HepG2 (cell line): Measurements from ENCODE around the gene LYRM7. TPM values are rescaled to one million over a fixed set of nuclear protein-coding genes. Genes with fewer than 3 reads are reported as not detected.

Source experiments
- MIER2 ChIP-seq: IDR thresholded peaks from 2 replicates; pipeline ENCODE4 v1.6.1; 2016; ENCODE audit warnings: missing biosample characterization, missing genetic modification reagents
- MLLT10 ChIP-seq: sonication (generic); formaldehyde crosslinking; IDR thresholded peaks from 2 replicates; pipeline ENCODE4 v1.4.0; 2020; ENCODE audit warnings: missing genetic modification reagents
- NFE2L1 ChIP-seq: sonication (generic); formaldehyde crosslinking; IDR thresholded peaks from 2 replicates; pipeline ENCODE4 v1.4.0; 2020; ENCODE audit warnings: missing genetic modification reagents, mild to moderate bottlenecking, borderline replicate concordance
- PHF5A ChIP-seq: IDR thresholded peaks from one replicate; pipeline ENCODE4 v1.6.1; 2018; ENCODE audit warnings: low read depth, missing genetic modification reagents; ENCODE audit not compliant: unreplicated experiment
- RARG ChIP-seq: sonication (generic); formaldehyde crosslinking; IDR thresholded peaks from 2 replicates; pipeline ENCODE4 v1.4.0; 2020; ENCODE audit warnings: low read depth, mild to moderate bottlenecking, missing genetic modification reagents
- REL ChIP-seq: sonication (generic); formaldehyde crosslinking; conservative IDR thresholded peaks from 2 replicates; pipeline ENCODE4 v1.8.0; 2022; ENCODE audit warnings: mild to moderate bottlenecking, missing genetic modification reagents, moderate library complexity
- TBX2 ChIP-seq: sonication (generic); formaldehyde crosslinking; IDR thresholded peaks from 2 replicates; pipeline ENCODE4 v1.5.0; 2020; ENCODE audit warnings: missing genetic modification reagents, mild to moderate bottlenecking, borderline replicate concordance
- ZNF260 ChIP-seq: sonication (generic); formaldehyde crosslinking; IDR thresholded peaks from 2 replicates; pipeline ENCODE4 v1.4.0; 2020; ENCODE audit warnings: missing genetic modification reagents, low read depth, mild to moderate bottlenecking, borderline replicate concordance
- ZNF274 ChIP-seq: sonication (generic); formaldehyde crosslinking; IDR thresholded peaks from 2 replicates; pipeline ENCODE4 v1.5.1; 2020; ENCODE audit warnings: mild to moderate bottlenecking, missing genetic modification reagents
- ZNF382 ChIP-seq: sonication (generic); formaldehyde crosslinking; IDR thresholded peaks from 2 replicates; pipeline ENCODE4 v1.5.0; 2020; ENCODE audit warnings: missing genetic modification reagents, mild to moderate bottlenecking, borderline replicate concordance
- ZNF484 ChIP-seq: sonication (generic); formaldehyde crosslinking; IDR thresholded peaks from 2 replicates; pipeline ENCODE4 v1.5.1; 2020; ENCODE audit warnings: mild to moderate bottlenecking, low read depth, missing genetic modification reagents, borderline replicate concordance
- polyA plus RNA-seq, 8 experiments: library from polyadenylated mRNA; depleted of rRNA in 3 of 8; stranded (reverse) in 7 of 8; unstranded in 1 of 8; fragments of >200 nt; fragmentation: Illumina TruSeq in 4 of 8; extraction: Trizol in 4 of 8; gene quantifications; 2 replicates each; pipeline versions ENCODE4 v1.2.1 to v1.2.3, GENCODE V29; 2011 to 2016; ENCODE audit warnings: low read depth in 4 of 8, missing spikeins in 1 of 8, mixed read lengths in 1 of 8; ENCODE audit not compliant: insufficient read depth in 1 of 8
- total RNA-seq, 5 experiments: library from RNA; depleted of rRNA; stranded (reverse); fragments of >200 nt; fragmentation: Illumina TruSeq; extraction: Trizol; gene quantifications; 2 replicates each; pipeline ENCODE4 v1.2.3, GENCODE V29; 2016; ENCODE audit warnings: low read depth in 1 of 5
- TF ChIP-seq, protein P1 (sequence below): conservative IDR thresholded peaks from 2 replicates; pipeline ENCODE4 v1.6.1; 2018; ENCODE audit warnings: missing genetic modification reagents
- TF ChIP-seq, protein P2 (sequence below): IDR thresholded peaks from 2 replicates; pipeline ENCODE4 v1.6.1; 2016; ENCODE audit warnings: missing compliant biosample characterization, missing genetic modification reagents, borderline replicate concordance
- TF ChIP-seq, protein P3 (sequence below): sonication (generic); formaldehyde crosslinking; IDR thresholded peaks from 2 replicates; pipeline ENCODE4 v1.5.0; 2020; ENCODE audit warnings: missing genetic modification reagents
- TF ChIP-seq, protein P4 (sequence below): sonication (generic); formaldehyde crosslinking; IDR thresholded peaks from 2 replicates; pipeline ENCODE4 v1.5.0; 2020; ENCODE audit warnings: mild to moderate bottlenecking, missing genetic modification reagents, borderline replicate concordance
- TF ChIP-seq, protein P5 (sequence below): sonication (generic); formaldehyde crosslinking; IDR thresholded peaks from 2 replicates; pipeline ENCODE4 v1.5.0; 2020; ENCODE audit warnings: missing genetic modification reagents
- TF ChIP-seq, protein P6 (sequence below): sonication (generic); formaldehyde crosslinking; IDR thresholded peaks from 2 replicates; pipeline ENCODE4 v1.5.1; 2020; ENCODE audit warnings: mild to moderate bottlenecking, moderate library complexity, missing genetic modification reagents

LYRM7 gene
- total and polyA plus RNA-seq, 2 of the 13 experiments (the other 11 are each of a cell fraction or from before 2014, with no cell fraction given) = 3.0 to 5.5 TPM

DNA sequence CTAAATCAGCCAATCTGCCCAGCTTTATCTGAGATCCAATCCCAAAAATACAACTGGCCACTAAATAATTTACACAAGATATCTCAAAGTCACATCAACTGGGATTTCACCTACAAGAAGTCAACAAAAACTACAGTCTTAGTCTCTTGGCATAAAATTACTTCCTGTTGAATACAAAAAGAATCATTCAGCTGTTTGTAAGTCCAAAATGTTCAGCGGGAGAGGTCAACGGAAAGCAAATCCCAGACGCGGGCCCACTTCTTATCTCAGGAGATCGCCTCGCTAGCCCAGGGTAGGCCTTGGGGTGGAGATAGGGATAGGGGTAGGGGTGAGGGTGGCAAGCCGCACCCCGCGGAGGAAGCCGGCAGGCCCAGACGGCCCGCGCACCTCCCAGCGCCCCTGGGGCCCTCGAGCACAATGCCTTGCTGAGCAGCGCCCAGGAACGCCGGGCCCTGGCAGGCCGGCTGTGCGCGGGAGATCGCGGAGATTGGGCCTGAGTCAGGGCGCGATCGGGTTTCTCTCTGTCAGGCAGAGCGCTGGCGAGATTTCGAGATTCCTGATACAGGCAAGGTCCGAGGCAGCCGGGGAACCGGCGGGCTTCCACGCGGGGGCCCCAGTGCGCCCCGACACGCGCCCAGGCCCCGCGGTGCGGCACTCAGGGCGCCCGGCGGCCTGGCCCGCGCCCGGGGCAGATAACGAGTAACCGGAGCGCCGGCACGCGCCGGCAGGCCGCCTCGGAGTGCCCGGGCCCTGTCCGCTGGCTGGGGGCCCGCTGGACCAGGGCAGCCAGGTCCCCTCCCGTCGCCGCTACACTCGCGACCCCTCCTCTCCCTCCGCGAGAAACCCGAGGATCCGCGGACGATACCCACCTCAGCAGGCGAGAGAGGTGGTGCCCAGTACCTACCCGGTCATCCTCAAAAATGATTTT, 6.3 kb upstream of the LYRM7 start (continued):
- TF ChIP-seq, protein P1, sequence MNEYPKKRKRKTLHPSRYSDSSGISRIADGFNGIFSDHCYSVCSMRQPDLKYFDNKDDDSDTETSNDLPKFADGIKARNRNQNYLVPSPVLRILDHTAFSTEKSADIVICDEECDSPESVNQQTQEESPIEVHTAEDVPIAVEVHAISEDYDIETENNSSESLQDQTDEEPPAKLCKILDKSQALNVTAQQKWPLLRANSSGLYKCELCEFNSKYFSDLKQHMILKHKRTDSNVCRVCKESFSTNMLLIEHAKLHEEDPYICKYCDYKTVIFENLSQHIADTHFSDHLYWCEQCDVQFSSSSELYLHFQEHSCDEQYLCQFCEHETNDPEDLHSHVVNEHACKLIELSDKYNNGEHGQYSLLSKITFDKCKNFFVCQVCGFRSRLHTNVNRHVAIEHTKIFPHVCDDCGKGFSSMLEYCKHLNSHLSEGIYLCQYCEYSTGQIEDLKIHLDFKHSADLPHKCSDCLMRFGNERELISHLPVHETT (CRISPR knock-in tag) = no peak
- TF ChIP-seq TBX2 (CRISPR knock-in tag) (peak; percentile 73), MIER2 (no peak), RARG (CRISPR knock-in tag) (0 out of 2 replicates have a peak, but pooled peaks have one; percentile 72), ZNF260 (CRISPR knock-in tag) (no peak), PHF5A (CRISPR knock-in tag) (no peak), ZNF382 (CRISPR knock-in tag) (no peak), NFE2L1 (CRISPR knock-in tag) (no peak), ZNF484 (CRISPR knock-in tag) (no peak; the same call in 1 of the 2 replicates), ZNF274 (CRISPR knock-in tag) (0 out of 2 replicates have a peak, but pooled peaks have one; percentile 26), REL (CRISPR knock-in tag) (no peak), MLLT10 (CRISPR knock-in tag) (peak; percentile 83; the same call in 1 of the 2 replicates)
- TF ChIP-seq, protein P2, sequence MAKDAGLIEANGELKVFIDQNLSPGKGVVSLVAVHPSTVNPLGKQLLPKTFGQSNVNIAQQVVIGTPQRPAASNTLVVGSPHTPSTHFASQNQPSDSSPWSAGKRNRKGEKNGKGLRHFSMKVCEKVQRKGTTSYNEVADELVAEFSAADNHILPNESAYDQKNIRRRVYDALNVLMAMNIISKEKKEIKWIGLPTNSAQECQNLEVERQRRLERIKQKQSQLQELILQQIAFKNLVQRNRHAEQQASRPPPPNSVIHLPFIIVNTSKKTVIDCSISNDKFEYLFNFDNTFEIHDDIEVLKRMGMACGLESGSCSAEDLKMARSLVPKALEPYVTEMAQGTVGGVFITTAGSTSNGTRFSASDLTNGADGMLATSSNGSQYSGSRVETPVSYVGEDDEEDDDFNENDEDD (CRISPR knock-in tag) = peak; percentile 46; the same call in 1 of the 2 replicates
- TF ChIP-seq, protein P3, sequence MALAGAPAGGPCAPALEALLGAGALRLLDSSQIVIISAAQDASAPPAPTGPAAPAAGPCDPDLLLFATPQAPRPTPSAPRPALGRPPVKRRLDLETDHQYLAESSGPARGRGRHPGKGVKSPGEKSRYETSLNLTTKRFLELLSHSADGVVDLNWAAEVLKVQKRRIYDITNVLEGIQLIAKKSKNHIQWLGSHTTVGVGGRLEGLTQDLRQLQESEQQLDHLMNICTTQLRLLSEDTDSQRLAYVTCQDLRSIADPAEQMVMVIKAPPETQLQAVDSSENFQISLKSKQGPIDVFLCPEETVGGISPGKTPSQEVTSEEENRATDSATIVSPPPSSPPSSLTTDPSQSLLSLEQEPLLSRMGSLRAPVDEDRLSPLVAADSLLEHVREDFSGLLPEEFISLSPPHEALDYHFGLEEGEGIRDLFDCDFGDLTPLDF (CRISPR knock-in tag) = no peak; the same call in 1 of the 2 replicates
- TF ChIP-seq, protein P4, sequence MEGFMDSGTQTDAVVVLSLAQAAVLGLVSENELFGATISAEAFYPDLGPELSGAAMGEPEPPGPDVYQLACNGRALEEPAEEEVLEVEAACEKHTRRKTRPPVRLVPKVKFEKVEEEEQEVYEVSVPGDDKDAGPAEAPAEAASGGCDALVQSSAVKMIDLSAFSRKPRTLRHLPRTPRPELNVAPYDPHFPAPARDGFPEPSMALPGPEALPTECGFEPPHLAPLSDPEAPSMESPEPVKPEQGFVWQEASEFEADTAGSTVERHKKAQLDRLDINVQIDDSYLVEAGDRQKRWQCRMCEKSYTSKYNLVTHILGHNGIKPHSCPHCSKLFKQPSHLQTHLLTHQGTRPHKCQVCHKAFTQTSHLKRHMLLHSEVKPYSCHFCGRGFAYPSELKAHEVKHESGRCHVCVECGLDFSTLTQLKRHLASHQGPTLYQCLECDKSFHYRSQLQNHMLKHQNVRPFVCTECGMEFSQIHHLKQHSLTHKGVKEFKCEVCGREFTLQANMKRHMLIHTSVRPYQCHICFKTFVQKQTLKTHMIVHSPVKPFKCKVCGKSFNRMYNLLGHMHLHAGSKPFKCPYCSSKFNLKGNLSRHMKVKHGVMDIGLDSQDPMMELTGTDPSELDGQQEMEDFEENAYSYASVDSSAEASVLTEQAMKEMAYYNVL (CRISPR knock-in tag) = no peak
- TF ChIP-seq, protein P5, sequence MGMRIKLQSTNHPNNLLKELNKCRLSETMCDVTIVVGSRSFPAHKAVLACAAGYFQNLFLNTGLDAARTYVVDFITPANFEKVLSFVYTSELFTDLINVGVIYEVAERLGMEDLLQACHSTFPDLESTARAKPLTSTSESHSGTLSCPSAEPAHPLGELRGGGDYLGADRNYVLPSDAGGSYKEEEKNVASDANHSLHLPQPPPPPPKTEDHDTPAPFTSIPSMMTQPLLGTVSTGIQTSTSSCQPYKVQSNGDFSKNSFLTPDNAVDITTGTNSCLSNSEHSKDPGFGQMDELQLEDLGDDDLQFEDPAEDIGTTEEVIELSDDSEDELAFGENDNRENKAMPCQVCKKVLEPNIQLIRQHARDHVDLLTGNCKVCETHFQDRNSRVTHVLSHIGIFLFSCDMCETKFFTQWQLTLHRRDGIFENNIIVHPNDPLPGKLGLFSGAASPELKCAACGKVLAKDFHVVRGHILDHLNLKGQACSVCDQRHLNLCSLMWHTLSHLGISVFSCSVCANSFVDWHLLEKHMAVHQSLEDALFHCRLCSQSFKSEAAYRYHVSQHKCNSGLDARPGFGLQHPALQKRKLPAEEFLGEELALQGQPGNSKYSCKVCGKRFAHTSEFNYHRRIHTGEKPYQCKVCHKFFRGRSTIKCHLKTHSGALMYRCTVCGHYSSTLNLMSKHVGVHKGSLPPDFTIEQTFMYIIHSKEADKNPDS = no peak
- TF ChIP-seq, protein P6, sequence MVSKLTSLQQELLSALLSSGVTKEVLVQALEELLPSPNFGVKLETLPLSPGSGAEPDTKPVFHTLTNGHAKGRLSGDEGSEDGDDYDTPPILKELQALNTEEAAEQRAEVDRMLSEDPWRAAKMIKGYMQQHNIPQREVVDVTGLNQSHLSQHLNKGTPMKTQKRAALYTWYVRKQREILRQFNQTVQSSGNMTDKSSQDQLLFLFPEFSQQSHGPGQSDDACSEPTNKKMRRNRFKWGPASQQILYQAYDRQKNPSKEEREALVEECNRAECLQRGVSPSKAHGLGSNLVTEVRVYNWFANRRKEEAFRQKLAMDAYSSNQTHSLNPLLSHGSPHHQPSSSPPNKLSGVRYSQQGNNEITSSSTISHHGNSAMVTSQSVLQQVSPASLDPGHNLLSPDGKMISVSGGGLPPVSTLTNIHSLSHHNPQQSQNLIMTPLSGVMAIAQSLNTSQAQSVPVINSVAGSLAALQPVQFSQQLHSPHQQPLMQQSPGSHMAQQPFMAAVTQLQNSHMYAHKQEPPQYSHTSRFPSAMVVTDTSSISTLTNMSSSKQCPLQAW = no peak
